Keratinocyte (primary cell): ENCODE measurements around the gene RNF149.

Experiments
- EZH2 ChIP-seq: IDR thresholded peaks from one replicate; pipeline ENCODE4 v1.6.1; 2012; ENCODE audit warnings: inconsistent platforms, mild to moderate bottlenecking, low read length, moderate library complexity
- TF ChIP-seq, protein P1 (sequence below), 3 experiments: IDR thresholded peaks in 1 of 3; conservative IDR thresholded peaks in 1 of 3; optimal IDR thresholded peaks in 1 of 3; 2 replicates in 2 of 3; 3 replicates in 1 of 3; pipeline versions ENCODE3 to v1.5.1; 2011; ENCODE audit warnings: low read length in 3 of 3, mild to moderate bottlenecking in 3 of 3, moderate library complexity in 2 of 3, control low read depth in 1 of 3, inconsistent platforms in 1 of 3; ENCODE audit not compliant: insufficient read depth in 2 of 3; ENCODE audit errors: extremely low read depth in 1 of 3

DNA sequence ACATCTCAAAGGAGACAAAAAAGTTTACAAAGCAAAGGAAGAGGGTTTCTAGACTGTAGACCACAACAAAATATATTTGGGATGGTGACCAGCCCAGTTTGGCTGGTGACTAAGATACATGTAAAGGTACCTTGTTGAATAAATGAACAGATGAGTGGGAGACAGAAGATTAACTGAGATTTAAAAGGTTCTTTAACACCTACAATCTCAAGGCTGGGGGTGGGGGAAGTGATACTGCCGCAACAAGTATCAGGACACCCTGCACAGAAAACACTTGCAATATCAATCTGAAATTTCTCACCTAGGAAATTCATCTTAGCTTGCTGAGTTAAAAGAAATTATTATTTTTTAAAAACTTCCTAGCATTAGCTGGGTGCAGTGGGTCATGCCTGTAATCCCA is 8.3 kb downstream of the RNF149 start:
- TF ChIP-seq, protein P1, sequence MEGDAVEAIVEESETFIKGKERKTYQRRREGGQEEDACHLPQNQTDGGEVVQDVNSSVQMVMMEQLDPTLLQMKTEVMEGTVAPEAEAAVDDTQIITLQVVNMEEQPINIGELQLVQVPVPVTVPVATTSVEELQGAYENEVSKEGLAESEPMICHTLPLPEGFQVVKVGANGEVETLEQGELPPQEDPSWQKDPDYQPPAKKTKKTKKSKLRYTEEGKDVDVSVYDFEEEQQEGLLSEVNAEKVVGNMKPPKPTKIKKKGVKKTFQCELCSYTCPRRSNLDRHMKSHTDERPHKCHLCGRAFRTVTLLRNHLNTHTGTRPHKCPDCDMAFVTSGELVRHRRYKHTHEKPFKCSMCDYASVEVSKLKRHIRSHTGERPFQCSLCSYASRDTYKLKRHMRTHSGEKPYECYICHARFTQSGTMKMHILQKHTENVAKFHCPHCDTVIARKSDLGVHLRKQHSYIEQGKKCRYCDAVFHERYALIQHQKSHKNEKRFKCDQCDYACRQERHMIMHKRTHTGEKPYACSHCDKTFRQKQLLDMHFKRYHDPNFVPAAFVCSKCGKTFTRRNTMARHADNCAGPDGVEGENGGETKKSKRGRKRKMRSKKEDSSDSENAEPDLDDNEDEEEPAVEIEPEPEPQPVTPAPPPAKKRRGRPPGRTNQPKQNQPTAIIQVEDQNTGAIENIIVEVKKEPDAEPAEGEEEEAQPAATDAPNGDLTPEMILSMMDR (optimal IDR thresholded peaks at IDR 0.05 in 1 of 3, IDR thresholded peaks at IDR 0.05 in 1 of 3, conservative IDR thresholded peaks at IDR 0.05 in 1 of 3; ENCODE audit: extremely low read depth in 1 of 3, insufficient read depth in 2 of 3, low read length in 3 of 3) = no peak
- TF ChIP-seq EZH2 = no peak
